ENCODE data around the gene MSLN. TPM values are rescaled to one million over a fixed set of nuclear protein-coding genes. Genes with fewer than 3 reads are reported as not detected.

Gene MSLN
- total and polyA plus RNA-seq, 2 of the 8 experiments (the other 6 are each of a cell fraction or from before 2014, with no cell fraction given): 0.28 to 0.50 TPM

- Histone ChIP-seq H3K4me1 (replicated peaks in 1 of 4; ENCODE audit: control insufficient read depth in 3 of 4, insufficient read depth in 4 of 4, low read length in 3 of 4) (peaks cover 0 to 12% (median 2%) of the 10 kb centered on the region in 4 experiments; a peak in 3 of 7 replicates), H2BK15ac (ENCODE audit: low read length) (no peak overlapping the region), H3K14ac (ENCODE audit: insufficient read length) (no peak overlapping the region), H3K9ac (replicated peaks in 1 of 4; ENCODE audit: extremely low read depth in 1 of 4, low read depth in 3 of 4, low read length in 3 of 4) (no peak overlapping the region), H3K23me2 (ENCODE audit: low read depth, low read length) (peaks cover 6% of the 10 kb centered on the region; the same call in 1 of the 2 replicates), H3K4me3 (ENCODE audit: extremely low read depth in 1 of 4, insufficient read depth in 2 of 4, low read depth in 3 of 4, low read length in 4 of 4) (no peak overlapping the region), H2AK5ac (ENCODE audit: low read depth, low read length) (peak overlapping the region; percentile 24; the same call in 1 of the 2 replicates), H3K79me2 (ENCODE audit: control insufficient read depth in 1 of 2, insufficient read depth in 2 of 2, low read length in 2 of 2) (peaks cover 0 to 10% of the 10 kb centered on the region in 2 experiments; a peak in 1 of 4 replicates), H2BK20ac (ENCODE audit: low read length) (no peak overlapping the region), H3K36me3 (ENCODE audit: control insufficient read depth in 2 of 4, insufficient read depth in 4 of 4, low read length in 3 of 4) (peaks cover 0 to 6% (median 3%) of the 10 kb centered on the region in 4 experiments; a peak in 2 of 8 replicates), H3K27ac (ENCODE audit: low read depth, low read length) (no peak overlapping the region), H3K9me3 (ENCODE audit: insufficient read depth in 2 of 2, low read depth in 1 of 2, low read length in 1 of 2) (no peaks in the 10 kb centered on the region), H4K5ac (ENCODE audit: insufficient read length, low read depth, low read length) (no peak overlapping the region), H2BK120ac (replicated peaks; ENCODE audit: low read depth, low read length) (no peak overlapping the region), H2BK12ac (ENCODE audit: low read depth, low read length) (no peak overlapping the region), H3K56ac (replicated peaks; ENCODE audit: insufficient read length, low read depth, low read length) (no peak overlapping the region), H3K79me1 (ENCODE audit: low read depth, low read length) (no peaks in the 10 kb centered on the region), H3K23ac (ENCODE audit: insufficient read length) (no peak overlapping the region), H4K20me1 (replicated peaks in 1 of 2; ENCODE audit: control insufficient read depth in 1 of 2, insufficient read depth in 2 of 2, low read length in 2 of 2) (peaks cover 4 to 19% of the 10 kb centered on the region in 2 experiments), H3K4me2 (ENCODE audit: insufficient read depth in 1 of 2, low read depth in 2 of 2, low read length in 2 of 2) (no peak overlapping the region), H2AFZ (ENCODE audit: low read length) (no peak overlapping the region), H3K4ac (replicated peaks; ENCODE audit: insufficient read length, low read depth, low read length) (no peak overlapping the region), H4K8ac (ENCODE audit: extremely low read depth, insufficient read depth, low read length) (no peak overlapping the region; the same call in 1 of the 2 replicates), H2BK5ac (ENCODE audit: low read depth, low read length) (no peak overlapping the region; the same call in 1 of the 2 replicates), H4K91ac (replicated peaks; ENCODE audit: insufficient read length, low read length) (no peak overlapping the region), H3K27me3 (replicated peaks in 1 of 4; ENCODE audit: control insufficient read depth in 3 of 4, extremely low read depth in 1 of 4, insufficient read depth in 3 of 4, low read length in 3 of 4) (peaks cover 0 to 3% (median under 1%) of the 10 kb centered on the region in 4 experiments; a peak in 2 of 7 replicates), H3K18ac (ENCODE audit: extremely low read depth, low read length) (no peak overlapping the region)
- FAIRE-seq (no peak), DNase-seq (ENCODE audit: low read depth in 1 of 2, low spot score in 2 of 2) (peak in 1 of 2 experiments; percentile 46)
- ChIA-PET CTCF (ENCODE audit: partially characterized antibody) (interaction anchor here (1.7 to 13.7 kb wide), 5 partner anchors 9 to 274 kb away, joined by 8 to 424 read pairs (median 88); partner anchors contain the start of genes ANTKMT, CCDC78, CIAO3 and HAGHL), POLR2A (ENCODE audit: partially characterized antibody) (interaction anchor here (0.6 to 3.7 kb wide), 17 partner anchors 13 to 597 kb away, joined by 3 to 20 read pairs (median 4); partner anchors contain the start of genes ANTKMT, CIAO3, GNG13 and METRN)
- 89% methylated on average over 8 of the region's 17 CpGs; no CpG with 5 or more reads in 1 of the 2 experiments for WGBS, 2 experiments (ENCODE audit: extremely low coverage in 1 of 2, insufficient coverage in 1 of 2, insufficient read length in 1 of 2, insufficient replicate concordance in 2 of 2, low coverage in 1 of 2, low lambda C conversion rate in 2 of 2, missing lambda C conversion rate in 1 of 2)
- TF ChIP-seq GABPA (IDR thresholded peaks at IDR 0.05; ENCODE audit: borderline replicate concordance, insufficient read depth, low read length) (no peak), HDAC6 (IDR thresholded peaks at IDR 0.05; ENCODE audit: low read depth, low read length) (no peak), TEAD4 (IDR thresholded peaks at IDR 0.05; ENCODE audit: low read depth, low read length) (no peak), MAX (IDR thresholded peaks at IDR 0.05) (no peak), YY1 (IDR thresholded peaks at IDR 0.05; ENCODE audit: low read depth, low read length) (no peak), MAFK (IDR thresholded peaks at IDR 0.05; ENCODE audit: low read depth, low read length) (no peak), PHF8 (conservative IDR thresholded peaks at IDR 0.05; ENCODE audit: low read depth, low read length) (no peak), SP1 (IDR thresholded peaks at IDR 0.05; ENCODE audit: low read depth, low read length) (no peak), GTF2F1 (IDR thresholded peaks at IDR 0.05; ENCODE audit: borderline replicate concordance, low read depth, low read length) (no peak), POU5F1 (IDR thresholded peaks at IDR 0.05; ENCODE audit: low read depth, low read length) (no peak), JUN (IDR thresholded peaks at IDR 0.05; ENCODE audit: low read depth, low read length) (no peak)
These were observed 23.0 kb downstream of the MSLN start for GRCh38 chr16:783404-784161.
